ENCODE measurements around the gene TBX21. TPM values are rescaled to one million over a fixed set of nuclear protein-coding genes. Genes with fewer than 3 reads are reported as not detected.
"Not testable (repeated sequence)": the region's sequence is repeated elsewhere in the genome, so short reads cannot be mapped to it uniquely, and the experiment has no call there.

TBX21 gene
- total RNA-seq, 1 donor from 2014 or later = 0.32 TPM

DNA sequence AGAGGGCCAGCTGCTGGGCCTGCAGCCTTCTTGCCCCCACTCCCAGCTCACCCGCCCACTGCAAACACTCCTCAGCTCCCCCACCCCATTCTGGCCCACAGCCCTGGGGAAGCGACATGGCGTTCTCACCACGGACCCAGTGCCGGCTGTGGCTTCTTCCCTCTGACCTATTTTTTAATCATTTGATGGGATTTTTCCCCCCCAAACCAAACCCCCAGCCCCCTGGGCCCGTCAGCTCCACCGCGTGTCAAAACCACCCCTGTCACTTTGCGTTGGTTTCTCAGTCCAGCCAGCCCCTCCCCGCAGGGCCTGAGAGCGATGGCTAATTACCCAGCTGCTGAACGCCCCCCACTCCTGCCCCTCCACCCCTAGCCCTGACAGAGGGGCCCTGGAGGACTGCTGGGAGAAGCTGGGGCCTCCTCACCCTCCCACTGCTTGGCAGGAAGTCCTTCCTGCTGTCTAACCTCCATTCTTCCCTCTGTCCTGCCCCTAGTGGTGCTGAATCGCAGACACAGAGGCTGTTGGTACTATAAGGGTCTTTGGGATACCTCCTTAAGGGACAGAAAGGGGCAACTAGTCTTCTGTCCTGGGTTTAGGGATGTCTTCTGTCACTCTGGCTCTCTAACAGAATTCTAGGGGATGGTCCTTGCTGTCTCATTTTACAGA, 7.5 kb upstream of the TBX21 start:
- intact Hi-C loops (cut with DNase I) = no loop called here
- DNase-seq (peak; percentile 8), ATAC-seq (ENCODE audit: poor library complexity) (no peak)

GRCh38 chr17:47726796-47727703, 6.0 kb upstream of the TBX21 start:
- DNase-seq (no peak), ATAC-seq (ENCODE audit: poor library complexity) (no peak)
- intact Hi-C loops (cut with DNase I) = no loop called here

GRCh38 chr17:47727704-47728036, 5.4 kb upstream of the TBX21 start:
- ATAC-seq (ENCODE audit: poor library complexity) = no peak
- DNase-seq = no peak
- intact Hi-C loops (cut with DNase I) = no loop called here

DNA sequence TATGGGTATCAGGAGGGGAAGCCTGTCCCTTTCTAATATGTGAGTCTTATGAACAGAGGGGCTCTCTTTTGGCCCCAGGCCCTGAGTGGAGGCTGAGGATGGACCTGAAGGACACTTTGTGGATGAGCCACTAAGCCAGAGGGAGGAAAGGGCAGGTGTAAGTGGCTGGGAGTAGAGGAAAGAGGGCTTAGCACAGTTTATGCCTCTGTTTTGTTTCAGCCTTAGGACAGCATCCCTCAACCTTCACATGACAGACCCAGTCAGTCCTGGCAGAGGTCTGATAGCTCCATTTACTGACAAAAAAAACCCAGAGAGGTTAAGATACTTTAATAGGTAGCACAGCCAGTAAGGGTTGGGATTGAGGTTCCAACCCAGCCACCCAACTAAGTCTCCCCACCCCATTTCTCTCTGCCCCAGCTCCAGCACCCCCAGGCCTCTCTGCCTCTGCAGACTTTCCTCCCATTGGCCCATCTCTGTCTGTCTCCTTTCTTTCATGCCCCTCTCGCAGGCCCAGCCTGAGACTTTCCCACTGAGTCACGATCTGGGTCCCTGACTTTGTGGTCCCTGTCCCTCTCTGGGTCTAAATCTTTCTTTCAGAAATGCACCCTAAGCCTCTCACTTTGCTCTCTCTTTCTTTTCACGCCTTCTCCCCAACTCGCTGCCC, 4.7 kb upstream of the TBX21 start:
- intact Hi-C loops (cut with DNase I) = no loop called here
- no peak for ATAC-seq (ENCODE audit: poor library complexity)
- no peak for DNase-seq

DNA sequence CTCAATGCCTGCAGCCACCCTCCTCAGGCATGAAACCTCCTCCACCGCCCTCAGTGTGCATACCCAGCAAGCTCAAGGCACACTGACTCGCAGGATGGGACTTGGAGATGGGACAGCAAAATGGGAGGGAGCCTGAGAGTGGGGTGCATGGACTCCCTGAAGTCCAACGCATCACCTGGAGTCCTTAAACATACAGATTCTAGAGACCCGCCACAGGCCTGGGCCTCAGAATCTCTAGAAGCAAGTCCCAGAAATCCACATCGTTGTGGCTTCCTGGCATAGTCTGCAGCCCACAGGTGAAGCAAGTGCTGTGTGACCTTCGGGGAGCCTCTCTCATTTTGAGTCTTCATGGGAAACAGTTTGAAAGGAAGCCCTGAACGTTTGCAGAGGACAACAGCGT, 3.6 kb upstream of the TBX21 start:
- DNase-seq (no peak), ATAC-seq (ENCODE audit: poor library complexity) (no peak)
- intact Hi-C loops (cut with DNase I) = no loop called here

DNA sequence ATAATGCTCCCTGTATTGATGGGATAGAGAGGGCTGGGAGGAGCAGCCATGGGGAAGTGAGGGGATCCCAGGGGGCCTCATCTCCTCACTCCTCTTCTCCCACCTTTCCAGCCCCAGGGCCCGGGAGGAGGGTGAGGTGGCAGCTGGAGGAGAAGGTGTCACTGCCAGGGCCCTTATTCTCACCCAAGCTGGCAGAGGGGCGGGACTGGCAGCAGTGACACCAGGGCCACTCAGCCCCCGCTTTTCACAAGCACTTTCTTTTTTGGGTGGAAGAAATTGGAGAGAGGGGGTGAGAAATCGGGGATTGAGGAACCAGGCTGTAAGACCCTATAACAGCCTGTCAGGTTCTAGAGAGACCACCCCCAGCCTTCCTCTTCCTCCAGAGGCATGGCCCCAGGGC, 2.4 kb upstream of the TBX21 start:
- no peak for DNase-seq
- intact Hi-C loops (cut with DNase I) = no loop called here
- no peak for ATAC-seq (ENCODE audit: poor library complexity)

GRCh38 chr17:47731396-47731795, 1.6 kb upstream of the TBX21 start:
- ATAC-seq (ENCODE audit: poor library complexity) = no peak
- intact Hi-C loops (cut with DNase I) = no loop called here
- DNase-seq = no peak

- intact Hi-C loops (cut with DNase I) = no loop called here
- DNase-seq (no peak), ATAC-seq (ENCODE audit: poor library complexity) (no peak)
These were observed 513 bp upstream of the TBX21 start for GRCh38 chr17:47732399-47733046.

GRCh38 chr17:47733674-47734410, 806 bp downstream of the TBX21 start:
- ATAC-seq (ENCODE audit: poor library complexity) (peak; percentile 11), DNase-seq (no peak)
- intact Hi-C loops (cut with DNase I) = no loop called here

GRCh38 chr17:47735139-47735464, 2.1 kb downstream of the TBX21 start:
- intact Hi-C loops (cut with DNase I) = no loop called here
- ATAC-seq (ENCODE audit: poor library complexity) = no peak
- DNase-seq = no peak

- ATAC-seq (ENCODE audit: poor library complexity) (no peak), DNase-seq (no peak)
- intact Hi-C loops (cut with DNase I) = no loop called here
These were observed 2.5 kb downstream of the TBX21 start for GRCh38 chr17:47735536-47736011.

DNA sequence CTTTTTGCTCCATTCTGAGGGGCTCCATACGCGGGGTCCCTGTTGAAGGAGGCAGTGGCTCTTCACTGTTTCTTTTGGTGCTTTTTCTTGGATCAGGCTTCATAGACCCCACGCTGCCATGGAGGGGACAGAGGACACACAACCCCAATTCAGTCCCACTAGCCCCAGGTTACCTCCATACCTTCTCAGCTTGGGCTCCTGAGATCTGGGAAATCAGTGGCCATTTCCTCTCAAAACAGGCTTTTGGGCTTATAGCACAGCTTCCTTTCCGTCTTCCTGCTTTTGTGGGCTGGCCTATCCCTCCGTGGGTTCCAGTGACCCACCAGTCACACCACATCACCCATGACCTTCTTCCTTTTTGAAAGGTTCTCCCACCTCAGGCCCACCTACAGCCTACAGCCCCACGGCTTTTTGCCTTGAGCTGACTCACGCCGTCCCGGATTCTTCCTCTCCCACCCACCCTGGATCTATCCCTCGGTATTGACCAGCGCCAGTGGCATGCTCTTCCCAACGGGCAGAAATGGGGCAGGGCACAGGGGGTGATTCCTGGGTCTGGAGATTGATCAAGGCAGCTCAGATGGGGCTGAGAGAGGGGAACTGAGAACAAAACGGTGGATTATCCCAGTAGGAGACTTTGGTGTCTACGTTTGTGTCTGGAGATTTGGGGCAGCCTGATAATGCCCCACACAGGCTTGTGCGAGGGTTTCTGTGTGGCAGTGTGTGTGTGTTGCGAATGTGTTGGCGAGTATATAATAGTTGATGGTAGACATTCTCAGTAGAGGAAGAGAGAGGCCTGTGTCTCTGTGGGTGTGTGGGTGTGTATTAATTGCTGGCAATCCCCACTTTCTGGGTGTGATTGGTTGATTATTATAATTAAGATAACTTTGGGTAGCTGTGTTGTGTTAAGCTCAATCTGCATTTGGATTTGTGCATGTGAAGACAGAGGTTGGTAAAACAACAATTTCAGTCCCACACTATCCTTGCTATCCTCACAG, 3.8 kb downstream of the TBX21 start:
- ATAC-seq (ENCODE audit: poor library complexity) = no peak
- no peak for DNase-seq
- intact Hi-C loops (cut with DNase I) = no loop called here

DNA sequence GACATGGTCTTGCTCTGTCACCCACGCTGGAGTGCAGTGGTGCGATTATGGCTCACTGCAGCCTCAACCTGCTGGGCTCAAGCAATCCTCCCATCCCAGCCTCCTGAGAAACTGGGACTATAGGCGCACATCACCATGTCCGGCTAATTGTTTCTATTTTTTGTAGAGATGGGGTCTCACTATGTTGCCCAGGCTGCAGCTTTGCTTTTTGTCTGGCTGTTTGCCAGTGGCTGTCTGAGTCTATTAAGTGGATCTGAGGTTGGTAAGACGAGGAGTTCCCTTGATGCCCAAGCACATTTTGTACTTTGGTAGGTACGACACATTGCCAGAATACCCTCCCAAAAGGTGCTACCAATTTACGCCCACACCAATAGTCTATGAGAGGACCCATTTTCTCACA, 5.1 kb downstream of the TBX21 start:
- intact Hi-C loops (cut with DNase I) = no loop called here
- ATAC-seq (ENCODE audit: poor library complexity) = no peak
- DNase-seq = no peak

DNA sequence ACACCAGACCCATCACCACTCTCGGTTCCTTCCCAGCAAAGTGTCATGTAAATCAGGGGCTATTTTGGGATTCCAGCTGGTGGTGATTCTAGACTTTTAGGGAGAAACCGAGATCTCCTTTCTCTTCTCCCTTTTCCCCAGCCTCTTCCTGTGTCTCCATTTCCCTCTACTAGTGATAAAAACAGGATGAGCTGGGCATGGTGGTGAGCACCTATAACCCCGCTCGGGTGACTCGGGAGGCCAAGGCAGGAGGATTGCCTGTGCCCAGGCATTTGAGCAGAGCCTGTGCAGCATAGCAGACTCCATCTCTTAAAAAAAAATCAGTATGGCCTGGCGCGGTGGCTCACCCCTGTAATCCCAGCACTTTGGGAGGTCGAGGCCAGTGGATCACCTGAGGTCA, 6.1 kb downstream of the TBX21 start:
- DNase-seq (no peak), ATAC-seq (ENCODE audit: poor library complexity) (no peak)
- intact Hi-C loops (cut with DNase I) = no loop called here

GRCh38 chr17:47739945-47740344, 6.9 kb downstream of the TBX21 start:
- ATAC-seq (ENCODE audit: poor library complexity); DNase-seq; intact Hi-C loops (cut with DNase I): not testable (repeated sequence)

GRCh38 chr17:47741109-47741792, 8.2 kb downstream of the TBX21 start:
- ATAC-seq (ENCODE audit: poor library complexity) (no peak), DNase-seq (no peak)
- intact Hi-C loops (cut with DNase I) = no loop called here

DNA sequence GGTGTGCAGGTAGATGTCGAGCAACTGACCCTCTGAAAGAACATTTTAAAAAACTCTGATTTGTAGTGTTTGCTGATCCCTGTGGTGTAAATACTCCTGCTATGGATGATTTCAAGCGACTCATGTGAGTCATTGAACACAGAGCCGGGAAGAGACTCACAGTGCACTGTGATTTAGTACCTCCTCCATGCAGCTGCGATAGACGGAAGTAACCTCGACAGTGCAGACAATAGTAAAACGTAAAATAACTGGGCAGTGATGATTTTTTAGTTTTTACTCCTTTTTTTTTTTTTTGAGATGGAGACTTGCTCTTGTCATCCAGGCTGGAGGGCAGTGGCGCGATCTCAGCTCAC, 8.7 kb downstream of the TBX21 start:
- intact Hi-C loops (cut with DNase I) = no loop called here
- ATAC-seq (ENCODE audit: poor library complexity) = no peak
- no peak for DNase-seq
